ENCODE data around the gene KIF22. TPM values are rescaled to one million over a fixed set of nuclear protein-coding genes. Genes with fewer than 3 reads are reported as not detected.
A peak's percentile ranks its signal among the peaks of the same experiment; 100 is the strongest.
"Not testable (repeated sequence)": the region's sequence is repeated elsewhere in the genome, so short reads cannot be mapped to it uniquely, and the experiment has no call there.

KIF22 gene
- total and polyA plus RNA-seq, 10 donors, result 26.6 to 59.2 (median 39.0) TPM

- H3K9me3 ChIP-seq, result no peaks in the 10 kb centered on the region
- peak overlapping the region in 6 of 8 donors; percentile 55 to 68 (median 64) for H3K27ac ChIP-seq
- intact Hi-C loops (cut with DNase I; ENCODE audit: low total_unique reads), result no loop called here
- WGBS, 5 donors, result 51 to 69% (median 57%) methylated on average over 9 to 10 of the region's 10 CpGs
- peaks cover 0 to 41% (median 0%) of the 10 kb centered on the region in 6 donors for H3K36me3 ChIP-seq
- no peaks in the 10 kb centered on the region for H3K27me3 ChIP-seq (replicated peaks in 1 of 7)
- H3K4me1 ChIP-seq, result peaks cover 53 to 100% (median 73%) of the 10 kb centered on the region in 6 donors
- no peak overlapping the region for H3K4me3 ChIP-seq
- TF ChIP-seq POLR2A (IDR thresholded peaks at IDR 0.05), result no peak
- TF ChIP-seq POLR2AphosphoS5 (IDR thresholded peaks at IDR 0.05), result peak in 2 of 3 donors; percentile 35 to 55
- DNase-seq, result no peak
These were observed 34.8 kb downstream of the KIF22 start for GRCh38 chr16:29825145-29826044.

DNA sequence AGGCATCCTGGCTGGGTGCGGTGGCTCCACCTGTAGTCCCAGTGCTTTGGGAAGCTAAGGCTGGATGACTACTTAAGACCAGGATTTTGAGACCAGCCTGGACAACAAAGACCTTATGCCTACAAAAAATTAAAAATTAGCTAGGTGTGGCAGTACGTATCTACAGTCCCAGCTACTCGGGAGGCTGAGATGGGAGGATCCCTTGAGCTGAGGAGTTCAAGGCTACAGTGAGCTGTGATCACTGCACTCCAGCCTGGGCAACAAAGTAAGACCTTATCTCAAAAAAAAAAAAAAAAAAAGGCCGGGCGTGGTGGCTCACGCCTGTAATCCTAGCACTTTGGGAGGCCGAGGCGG is 35.8 kb downstream of the KIF22 start:
- no peak for TF ChIP-seq POLR2AphosphoS5 (IDR thresholded peaks at IDR 0.05)
- Histone ChIP-seq H3K27ac (peak overlapping the region in 5 of 8 donors; percentile 39 to 68 (median 64)), H3K36me3 (peaks cover 0 to 50% (median 9%) of the 10 kb centered on the region in 6 donors), H3K27me3 (replicated peaks in 1 of 7) (no peaks in the 10 kb centered on the region), H3K4me3 (no peak overlapping the region), H3K9me3 (no peaks in the 10 kb centered on the region), H3K4me1 (peaks cover 50 to 99% (median 67%) of the 10 kb centered on the region in 6 donors)
- DNase-seq, result no peak
- 71 to 90% (median 85%) methylated on average over 5 to 8 of the region's 8 CpGs for WGBS, 5 donors
- intact Hi-C loops (cut with DNase I; ENCODE audit: low total_unique reads), result no loop called here

- WGBS, 5 donors, result 90 to 98% (median 94%) methylated on average over 11 of the region's 11 CpGs
- H3K4me3 ChIP-seq, result no peak overlapping the region
- intact Hi-C loops (cut with DNase I; ENCODE audit: low total_unique reads), result no loop called here
- DNase-seq, result no peak
- H3K27ac ChIP-seq, result no peak overlapping the region
- H3K36me3 ChIP-seq, result peaks cover 0 to 84% (median 52%) of the 10 kb centered on the region in 6 donors
- no peaks in the 10 kb centered on the region for H3K9me3 ChIP-seq
- H3K27me3 ChIP-seq (replicated peaks in 1 of 7), result no peaks in the 10 kb centered on the region
- H3K4me1 ChIP-seq, result peaks cover 11 to 54% (median 24%) of the 10 kb centered on the region in 6 donors
- TF ChIP-seq, protein P1, sequence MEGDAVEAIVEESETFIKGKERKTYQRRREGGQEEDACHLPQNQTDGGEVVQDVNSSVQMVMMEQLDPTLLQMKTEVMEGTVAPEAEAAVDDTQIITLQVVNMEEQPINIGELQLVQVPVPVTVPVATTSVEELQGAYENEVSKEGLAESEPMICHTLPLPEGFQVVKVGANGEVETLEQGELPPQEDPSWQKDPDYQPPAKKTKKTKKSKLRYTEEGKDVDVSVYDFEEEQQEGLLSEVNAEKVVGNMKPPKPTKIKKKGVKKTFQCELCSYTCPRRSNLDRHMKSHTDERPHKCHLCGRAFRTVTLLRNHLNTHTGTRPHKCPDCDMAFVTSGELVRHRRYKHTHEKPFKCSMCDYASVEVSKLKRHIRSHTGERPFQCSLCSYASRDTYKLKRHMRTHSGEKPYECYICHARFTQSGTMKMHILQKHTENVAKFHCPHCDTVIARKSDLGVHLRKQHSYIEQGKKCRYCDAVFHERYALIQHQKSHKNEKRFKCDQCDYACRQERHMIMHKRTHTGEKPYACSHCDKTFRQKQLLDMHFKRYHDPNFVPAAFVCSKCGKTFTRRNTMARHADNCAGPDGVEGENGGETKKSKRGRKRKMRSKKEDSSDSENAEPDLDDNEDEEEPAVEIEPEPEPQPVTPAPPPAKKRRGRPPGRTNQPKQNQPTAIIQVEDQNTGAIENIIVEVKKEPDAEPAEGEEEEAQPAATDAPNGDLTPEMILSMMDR (IDR thresholded peaks at IDR 0.05 in 8 of 11, conservative IDR thresholded peaks at IDR 0.05 in 3 of 11), result no peak
- peak in 2 of 3 donors; percentile 22 to 61 for TF ChIP-seq POLR2AphosphoS5 (IDR thresholded peaks at IDR 0.05)
- TF ChIP-seq POLR2A (IDR thresholded peaks at IDR 0.05), result no peak
These were observed 40.2 kb downstream of the KIF22 start for GRCh38 chr16:29830774-29831173.

DNA sequence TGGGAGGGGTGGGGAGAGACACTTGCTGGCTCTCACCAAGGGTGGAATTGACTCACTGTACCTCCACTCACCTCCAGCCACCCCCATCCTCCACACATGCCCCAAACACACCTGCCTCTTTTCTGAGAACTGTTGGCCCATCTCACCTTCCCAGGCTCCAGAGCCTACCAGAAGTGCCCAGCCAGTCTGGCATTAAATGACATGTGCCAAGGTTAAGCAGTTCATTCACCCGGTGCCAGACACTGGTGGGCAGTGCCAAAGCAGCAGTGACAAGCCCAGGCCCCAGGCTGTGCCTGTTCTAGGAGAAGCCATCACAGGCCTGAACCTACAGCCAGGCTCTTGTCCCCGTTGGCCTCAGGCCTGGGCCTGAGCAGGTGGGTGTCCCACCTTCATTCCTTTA is 40.9 kb downstream of the KIF22 start:
- intact Hi-C loops (cut with DNase I; ENCODE audit: low total_unique reads), result no loop called here
- Histone ChIP-seq H3K36me3 (peaks cover 0 to 84% (median 59%) of the 10 kb centered on the region in 6 donors), H3K4me1 (peaks cover 7 to 47% (median 17%) of the 10 kb centered on the region in 6 donors), H3K27me3 (replicated peaks in 1 of 7) (no peaks in the 10 kb centered on the region), H3K9me3 (no peaks in the 10 kb centered on the region), H3K4me3 (no peak overlapping the region), H3K27ac (no peak overlapping the region)
- 73 to 94% (median 80%) methylated on average over 2 of the region's 2 CpGs for WGBS, 5 donors
- no peak for DNase-seq
- TF ChIP-seq, protein P1 (IDR thresholded peaks at IDR 0.05 in 8 of 11, conservative IDR thresholded peaks at IDR 0.05 in 3 of 11), result no peak
- TF ChIP-seq POLR2A (IDR thresholded peaks at IDR 0.05), result no peak
- TF ChIP-seq POLR2AphosphoS5 (IDR thresholded peaks at IDR 0.05), result no peak

DNA sequence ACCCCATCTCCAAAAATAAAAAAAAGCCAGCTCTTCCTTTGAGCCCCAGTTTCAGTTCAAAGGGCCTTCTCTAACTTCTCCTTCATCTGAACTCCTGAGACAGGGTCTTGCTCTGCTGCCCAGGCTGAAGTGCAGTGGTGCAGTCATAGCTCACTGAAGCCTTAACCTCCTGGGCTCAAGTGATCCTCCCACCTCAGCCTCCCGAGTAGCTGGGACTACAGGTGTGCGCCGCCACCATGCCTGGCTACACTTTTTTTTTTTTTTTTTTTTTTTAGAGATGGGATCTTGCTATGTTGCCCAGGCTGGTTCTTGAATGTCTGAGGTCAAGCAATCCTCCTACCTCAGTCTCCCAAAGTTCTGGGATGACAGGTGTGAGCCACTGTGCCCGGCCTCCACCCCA is 42.7 kb downstream of the KIF22 start:
- H3K4me3 ChIP-seq; intact Hi-C loops (cut with DNase I; ENCODE audit: low total_unique reads); H3K27ac ChIP-seq; DNase-seq; H3K27me3 ChIP-seq (replicated peaks in 1 of 7); H3K9me3 ChIP-seq: not testable (repeated sequence)
- 94 to 97% (median 96%) methylated on average over 4 of the region's 4 CpGs for WGBS, 5 donors
- H3K4me1 ChIP-seq, result peaks cover 0 to 30% (median 4%) of the 10 kb centered on the region in 6 donors
- peaks cover 0 to 93% (median 75%) of the 10 kb centered on the region in 6 donors for H3K36me3 ChIP-seq

All from spleen (tissue), 11 donors.